GM12874 (cell line): ENCODE results near the gene ITLN2.

ENCODE experiments used
- CTCF ChIP-seq: IDR thresholded peaks from 2 replicates; pipeline ENCODE4 v1.5.1; 2011; ENCODE audit warnings: low read depth, mild to moderate bottlenecking, control low read depth, low read length, moderate library complexity; ENCODE audit not compliant: insufficient read depth

The ITLN2 gene

DNA sequence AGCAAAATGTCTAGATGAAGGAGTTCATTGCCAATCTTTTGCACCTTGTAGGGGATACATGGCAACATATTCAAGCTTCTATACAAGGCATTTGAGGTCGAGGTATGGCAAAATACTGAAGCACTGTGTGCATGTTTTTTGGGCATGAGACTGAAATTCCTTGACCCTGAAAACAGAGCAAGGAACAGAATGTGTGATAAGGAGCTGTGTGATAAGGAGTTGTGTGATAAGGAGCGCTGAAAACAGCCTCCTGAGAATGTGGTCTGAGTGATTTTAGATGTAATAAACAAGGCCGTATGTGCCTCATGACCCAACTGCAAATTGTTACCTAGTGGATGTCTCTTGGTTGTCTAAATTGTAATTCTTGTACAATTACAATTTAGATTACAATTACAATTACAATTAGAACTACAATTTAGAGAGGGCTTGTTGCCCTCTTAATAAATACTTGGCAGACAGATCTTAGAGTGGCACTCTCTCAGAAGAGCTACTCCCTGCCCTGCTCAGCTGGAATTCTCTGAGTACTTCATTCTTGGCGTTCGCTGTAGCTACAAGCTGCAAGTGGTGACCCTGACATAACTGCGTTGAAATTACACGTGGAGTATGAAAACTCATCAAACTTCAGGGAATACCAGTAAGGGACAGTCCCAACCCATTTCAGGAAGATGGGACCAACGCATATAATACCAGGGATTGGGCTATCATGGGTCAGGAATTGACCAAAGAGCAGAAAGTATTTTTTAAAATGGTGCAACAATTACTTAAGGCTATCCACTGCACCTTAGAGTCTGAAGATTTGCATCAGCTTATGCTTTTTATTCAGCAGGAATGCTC, 49.6 kb downstream of the ITLN2 start:
- TF ChIP-seq CTCF = no peak

- no peak for TF ChIP-seq CTCF
These were observed 52.8 kb downstream of the ITLN2 start for GRCh38 chr1:160901768-160902167.
